NB4 (cell line): Measurements from ENCODE around the gene DHRS12.

ENCODE experiments used
- MYC ChIP-seq: IDR thresholded peaks from 2 replicates; pipeline ENCODE4 v1.6.1; 2011; ENCODE audit warnings: low read depth, low read length
- POLR2A ChIP-seq: IDR thresholded peaks from 2 replicates; pipeline ENCODE4 v1.6.1; 2011; ENCODE audit warnings: mild to moderate bottlenecking; ENCODE audit not compliant: insufficient read length; ENCODE audit errors: extremely low read depth
- TF ChIP-seq, protein P1 (sequence below): IDR thresholded peaks from one replicate; pipeline ENCODE4 v1.5.1; 2012; ENCODE audit warnings: low read depth, low read length
- TF ChIP-seq, protein P2 (sequence below): IDR thresholded peaks from 2 replicates; pipeline ENCODE4 v1.6.1; 2011; ENCODE audit warnings: low read depth, low read length

DNA sequence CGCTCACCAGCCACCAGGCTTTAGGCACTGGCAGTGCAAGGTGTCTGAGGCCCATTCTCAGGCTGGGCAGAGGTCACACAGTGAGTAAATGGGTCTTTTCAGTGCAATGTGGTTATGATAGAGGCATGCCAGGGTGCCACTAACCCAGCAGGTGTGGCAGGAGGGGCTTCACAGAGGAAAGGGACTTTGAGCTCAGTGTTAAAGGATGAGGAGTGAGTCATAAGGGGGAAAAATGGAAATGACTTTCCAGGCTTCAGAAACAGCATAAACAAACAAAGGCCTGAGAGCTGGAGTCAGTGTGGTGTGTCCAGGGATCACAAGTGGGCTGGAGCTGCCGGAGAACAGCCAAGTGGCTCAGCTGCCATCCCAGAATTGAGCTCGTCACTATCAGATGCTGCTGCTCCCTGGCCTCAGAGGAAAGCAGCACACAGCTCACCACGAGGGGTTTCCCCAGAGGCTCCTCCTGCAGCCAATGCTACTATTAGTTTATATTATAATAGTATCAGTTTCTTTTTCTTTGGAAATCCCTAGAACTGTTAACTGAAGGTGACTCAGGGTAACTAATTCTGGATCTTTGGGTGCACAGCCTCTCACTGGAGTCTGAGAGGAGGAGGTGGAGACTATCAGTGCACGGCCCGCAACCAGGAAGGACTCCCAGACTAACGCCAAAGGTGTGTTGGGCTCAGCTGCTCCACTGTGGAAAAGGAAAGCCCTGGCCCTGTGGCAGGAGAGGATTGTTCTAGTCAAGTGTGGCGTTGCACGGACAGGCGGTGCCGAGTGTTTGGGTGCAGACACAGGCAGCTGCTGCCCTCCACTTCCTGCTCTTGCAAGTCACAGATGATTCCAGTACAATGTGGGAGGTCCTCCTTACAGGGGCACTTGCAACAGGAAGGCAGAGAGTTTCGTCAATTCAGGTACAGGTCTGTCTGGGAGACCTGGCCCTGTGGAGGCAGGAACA lies 39.5 kb downstream of the DHRS12 start:
- TF ChIP-seq POLR2A (no peak), MYC (no peak)
- TF ChIP-seq, protein P1, sequence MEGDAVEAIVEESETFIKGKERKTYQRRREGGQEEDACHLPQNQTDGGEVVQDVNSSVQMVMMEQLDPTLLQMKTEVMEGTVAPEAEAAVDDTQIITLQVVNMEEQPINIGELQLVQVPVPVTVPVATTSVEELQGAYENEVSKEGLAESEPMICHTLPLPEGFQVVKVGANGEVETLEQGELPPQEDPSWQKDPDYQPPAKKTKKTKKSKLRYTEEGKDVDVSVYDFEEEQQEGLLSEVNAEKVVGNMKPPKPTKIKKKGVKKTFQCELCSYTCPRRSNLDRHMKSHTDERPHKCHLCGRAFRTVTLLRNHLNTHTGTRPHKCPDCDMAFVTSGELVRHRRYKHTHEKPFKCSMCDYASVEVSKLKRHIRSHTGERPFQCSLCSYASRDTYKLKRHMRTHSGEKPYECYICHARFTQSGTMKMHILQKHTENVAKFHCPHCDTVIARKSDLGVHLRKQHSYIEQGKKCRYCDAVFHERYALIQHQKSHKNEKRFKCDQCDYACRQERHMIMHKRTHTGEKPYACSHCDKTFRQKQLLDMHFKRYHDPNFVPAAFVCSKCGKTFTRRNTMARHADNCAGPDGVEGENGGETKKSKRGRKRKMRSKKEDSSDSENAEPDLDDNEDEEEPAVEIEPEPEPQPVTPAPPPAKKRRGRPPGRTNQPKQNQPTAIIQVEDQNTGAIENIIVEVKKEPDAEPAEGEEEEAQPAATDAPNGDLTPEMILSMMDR, result no peak
- TF ChIP-seq, protein P2, sequence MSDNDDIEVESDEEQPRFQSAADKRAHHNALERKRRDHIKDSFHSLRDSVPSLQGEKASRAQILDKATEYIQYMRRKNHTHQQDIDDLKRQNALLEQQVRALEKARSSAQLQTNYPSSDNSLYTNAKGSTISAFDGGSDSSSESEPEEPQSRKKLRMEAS, result no peak
